Activated CD4-positive, CD25-positive, alpha-beta regulatory T cell treated with anti-CD3 and anti-CD28 coated beads, Interleukin-2, amount 50 U/mL, for 24 hours (primary cell): ENCODE data around the gene SERPINA6.
"Not testable (repeated sequence)": the region's sequence is repeated elsewhere in the genome, so short reads cannot be mapped to it uniquely, and the experiment has no call there.

Experiments
- ATAC-seq, 2 donors: fragments of 150-1000 bp; cut with Tn5 transposase; one replicate each; pipeline ENCODE4 v1.10.0; 2021; ENCODE audit warnings: mild to moderate bottlenecking in 1 of 2, moderate library complexity in 1 of 2

SERPINA6 gene

DNA sequence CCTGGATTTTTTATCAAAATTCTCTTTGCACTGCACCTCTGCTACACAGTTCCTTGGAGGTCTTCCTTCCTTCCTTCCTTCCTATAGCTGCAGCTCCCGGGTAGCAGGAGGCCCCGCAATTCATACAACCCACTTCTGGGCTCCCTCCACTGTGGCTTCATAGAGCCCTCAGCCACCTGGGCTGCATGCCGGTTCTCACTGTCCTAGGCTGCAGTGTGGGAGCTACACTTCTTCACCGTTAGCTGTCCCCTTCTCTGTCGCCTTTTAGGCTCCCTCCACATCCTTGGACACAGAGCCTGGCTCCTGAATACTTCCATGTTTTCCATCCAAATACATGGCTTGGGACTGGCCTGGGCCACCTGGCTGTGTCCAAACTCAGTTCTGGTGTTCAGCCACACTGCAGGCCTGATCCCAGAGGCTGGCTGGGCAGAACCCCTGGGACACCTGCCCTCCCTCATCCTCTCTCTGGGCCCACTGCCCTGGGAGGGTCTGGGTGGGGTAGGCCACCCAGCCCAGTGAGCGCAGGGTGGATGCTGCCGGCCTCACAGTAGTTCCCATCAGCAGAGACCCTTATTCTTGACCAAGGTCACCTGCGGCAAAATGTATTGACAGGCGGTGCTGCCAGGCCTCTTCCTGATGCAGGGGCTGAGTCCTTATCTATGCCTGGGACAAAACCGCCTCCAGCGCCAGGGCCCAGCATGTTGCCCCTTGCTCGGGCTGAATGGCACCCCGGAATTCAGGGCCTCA is 31.8 kb downstream of the SERPINA6 start:
- ATAC-seq, result no peak

DNA sequence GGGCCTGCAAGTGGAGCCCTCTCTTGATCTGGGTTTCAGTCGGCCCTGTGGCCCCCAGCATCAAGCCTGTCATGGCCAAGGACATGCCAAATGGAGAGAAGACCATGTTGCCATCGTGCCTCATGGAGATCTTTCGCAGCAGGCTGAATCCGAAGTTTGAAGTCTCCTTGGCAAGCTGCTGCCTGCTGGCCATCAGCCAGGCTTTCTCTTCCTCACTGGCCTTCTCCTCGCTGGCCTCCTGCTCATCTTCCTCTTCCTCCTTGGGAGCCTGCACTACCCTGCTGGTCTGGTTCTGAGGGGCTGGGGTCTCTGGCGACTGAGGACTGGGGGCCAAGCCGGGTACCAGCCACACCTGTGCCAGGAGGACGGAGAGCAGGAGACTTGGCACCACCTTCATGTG is 32.9 kb downstream of the SERPINA6 start:
- no peak for ATAC-seq

DNA sequence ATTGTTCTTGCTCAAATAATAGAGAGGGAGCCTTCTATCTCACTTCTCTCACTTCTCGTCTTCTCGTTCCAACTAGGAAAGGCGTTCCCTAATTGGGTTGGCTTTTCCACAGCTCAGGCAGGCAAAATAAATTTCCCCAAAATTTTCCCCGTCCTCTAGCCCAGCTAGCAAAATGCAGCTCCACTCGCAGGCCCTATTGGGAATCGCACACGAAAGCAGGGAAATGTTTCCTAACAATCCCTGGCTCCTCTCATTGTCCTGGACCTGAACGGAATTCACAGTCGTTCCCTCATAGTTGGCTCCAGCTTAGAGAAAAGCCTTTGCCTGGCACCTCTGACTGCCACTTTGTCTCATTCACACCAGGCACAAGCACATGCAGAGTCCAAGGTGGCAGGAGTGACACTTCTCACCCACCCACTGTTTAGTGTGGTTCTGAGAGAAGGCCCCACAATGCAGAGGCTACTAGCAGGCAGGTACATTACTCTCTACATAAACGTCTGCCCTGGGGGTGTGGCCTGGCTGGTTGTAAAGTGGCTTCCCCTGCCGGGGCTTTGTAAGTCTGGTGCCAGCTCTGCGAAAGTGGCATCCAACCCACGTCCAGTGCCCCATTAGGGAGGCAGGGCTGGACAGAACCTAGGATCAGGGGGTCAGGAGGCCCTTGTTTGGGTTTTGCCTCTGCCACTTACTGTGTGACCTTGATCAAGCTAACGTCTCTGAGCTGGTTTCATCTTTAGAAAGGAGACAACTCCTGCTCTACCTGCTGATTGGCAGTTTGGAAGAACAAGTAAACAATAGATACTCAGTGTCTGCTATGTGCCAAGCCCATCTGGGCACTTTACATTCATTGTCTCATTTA is 34.3 kb downstream of the SERPINA6 start:
- ATAC-seq, result no peak

DNA sequence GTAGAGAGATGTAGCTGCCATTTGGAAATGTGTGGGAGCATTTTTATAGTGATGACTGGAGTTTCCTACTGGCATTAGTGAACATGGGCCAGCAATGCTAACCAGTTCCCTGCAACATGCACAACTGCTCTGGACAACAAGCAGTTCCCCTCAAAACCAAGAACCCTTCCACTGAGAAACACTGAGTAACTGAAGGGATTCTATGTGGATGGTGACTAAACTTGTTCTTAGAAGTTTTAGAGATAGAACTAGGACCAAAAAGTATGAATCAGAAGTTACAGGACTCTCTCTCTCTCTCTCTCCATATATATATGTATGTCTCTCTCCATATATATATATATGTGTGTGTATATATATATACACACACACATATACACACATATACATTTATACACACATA is 38.0 kb downstream of the SERPINA6 start:
- no peak for ATAC-seq

DNA sequence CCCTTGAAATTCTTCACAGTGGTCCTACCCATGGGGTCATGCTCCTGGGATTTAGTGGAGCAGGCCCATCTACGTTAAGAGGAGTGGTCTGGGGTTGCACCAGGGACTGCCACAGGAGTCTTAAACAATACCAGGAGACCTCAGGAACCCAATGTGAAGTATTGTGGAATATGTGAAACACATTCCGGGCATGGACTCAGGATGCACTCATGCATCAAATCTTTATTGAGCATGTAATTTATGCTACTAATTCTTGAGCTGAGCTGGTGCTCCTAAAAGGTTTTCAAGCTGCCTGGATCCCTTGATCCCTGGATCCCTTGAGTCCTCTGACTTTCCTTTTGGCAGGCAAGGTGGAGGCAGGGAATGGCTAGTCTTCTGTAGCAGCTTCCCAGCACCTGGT is 38.9 kb downstream of the SERPINA6 start:
- ATAC-seq, result no peak

DNA sequence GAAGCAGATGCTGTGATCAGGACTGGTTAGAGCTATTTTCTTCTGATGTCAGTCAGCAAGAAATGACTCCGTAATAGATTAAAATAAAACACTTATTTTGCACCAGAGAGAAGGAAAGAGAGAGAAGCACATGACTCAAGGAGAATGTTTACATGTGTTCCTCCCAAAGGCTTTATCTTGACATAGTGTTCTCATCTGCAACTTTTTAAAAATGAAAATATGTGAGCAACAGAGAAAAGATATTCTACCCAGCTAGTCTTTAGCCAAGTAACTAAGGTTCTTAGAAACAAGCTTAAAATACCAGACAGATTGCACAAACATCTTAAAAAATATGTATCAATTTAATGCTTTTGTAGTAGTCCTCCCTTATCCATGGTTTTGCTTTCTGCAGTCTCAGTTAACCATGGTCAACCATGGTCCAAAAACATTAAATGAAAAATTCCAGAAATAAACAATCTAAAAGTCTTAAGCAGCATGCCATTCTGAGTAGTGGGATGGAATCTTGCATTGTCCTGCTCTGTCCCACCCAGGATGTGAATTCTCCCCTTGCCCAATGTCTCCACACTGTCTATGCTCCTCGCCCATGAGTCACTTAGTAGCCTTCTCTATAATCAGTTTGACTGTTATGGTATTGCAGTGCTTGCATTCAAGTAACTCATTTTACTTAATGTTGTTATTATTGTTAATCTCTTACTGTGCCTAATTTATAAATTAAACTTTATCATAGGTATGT is 40.0 kb downstream of the SERPINA6 start:
- ATAC-seq, result no peak

DNA sequence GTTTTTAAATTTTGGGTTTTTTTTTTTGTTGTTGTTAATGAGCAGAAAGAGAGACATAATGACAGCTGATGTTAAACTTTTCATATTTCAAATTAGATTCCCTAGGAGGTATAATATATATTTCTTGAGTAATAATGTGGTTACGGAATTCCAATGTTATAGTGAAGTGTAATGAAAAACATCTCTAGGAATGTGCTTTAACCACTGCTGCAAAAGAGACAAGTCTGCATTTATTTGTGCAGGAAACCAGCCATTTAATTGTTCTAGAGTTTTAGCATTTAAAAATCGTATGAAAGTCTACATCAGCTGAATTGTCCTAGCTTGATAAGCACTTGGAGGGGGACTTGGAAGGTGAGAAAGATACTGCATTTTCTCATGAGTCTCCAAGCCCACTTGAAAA is 44.4 kb downstream of the SERPINA6 start:
- ATAC-seq, result no peak

DNA sequence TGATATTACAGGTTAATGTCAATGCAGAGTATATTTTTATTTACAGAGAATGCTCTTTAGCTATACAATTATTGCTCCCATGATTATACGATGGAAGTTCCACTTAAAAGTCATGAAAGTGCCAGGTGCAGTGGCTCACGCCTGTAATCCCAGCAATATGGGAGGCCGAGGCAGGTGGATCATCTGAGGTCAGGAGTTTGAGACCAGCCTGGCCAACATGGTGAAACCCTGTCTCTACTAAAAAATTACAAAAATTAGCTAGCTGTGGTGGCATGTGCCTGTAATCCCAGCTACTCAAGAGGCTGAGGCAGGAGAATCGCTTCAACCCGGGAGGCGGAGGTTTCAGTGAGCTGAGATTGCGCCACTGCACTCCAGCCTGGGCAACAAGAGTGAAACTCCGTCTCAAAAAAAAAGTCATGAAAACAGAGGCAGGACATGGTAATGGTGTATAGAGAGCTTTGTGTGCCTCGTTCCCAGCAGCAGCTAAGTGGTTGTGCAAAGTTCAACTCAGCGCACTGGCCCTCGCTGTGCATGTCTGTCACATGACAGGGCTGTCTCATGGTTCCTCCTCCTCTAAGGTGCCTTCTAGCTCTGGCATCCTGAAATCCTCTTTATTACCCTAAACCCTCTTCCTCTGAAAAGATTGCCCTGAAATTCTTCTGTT is 46.1 kb downstream of the SERPINA6 start:
- ATAC-seq, result not testable (repeated sequence)

DNA sequence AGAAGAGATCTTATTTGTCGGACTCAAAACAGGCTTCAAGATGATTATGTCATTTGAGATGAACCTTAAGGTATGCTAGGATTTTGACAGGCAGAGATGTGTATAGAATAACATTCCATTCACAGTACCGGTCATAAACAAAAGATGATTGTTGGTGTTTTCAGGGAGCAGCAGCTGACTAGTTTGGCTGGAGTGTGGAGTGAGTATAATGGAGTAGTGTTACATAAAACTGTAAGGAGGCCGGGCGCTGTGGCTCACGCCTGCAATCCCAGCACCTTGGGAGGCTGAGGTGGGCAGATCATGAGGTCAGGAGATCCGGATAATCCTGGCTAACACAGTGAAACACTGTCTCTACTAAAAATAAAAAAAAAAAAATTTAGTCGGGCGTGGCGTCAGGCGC is 54.0 kb downstream of the SERPINA6 start:
- ATAC-seq, result no peak

DNA sequence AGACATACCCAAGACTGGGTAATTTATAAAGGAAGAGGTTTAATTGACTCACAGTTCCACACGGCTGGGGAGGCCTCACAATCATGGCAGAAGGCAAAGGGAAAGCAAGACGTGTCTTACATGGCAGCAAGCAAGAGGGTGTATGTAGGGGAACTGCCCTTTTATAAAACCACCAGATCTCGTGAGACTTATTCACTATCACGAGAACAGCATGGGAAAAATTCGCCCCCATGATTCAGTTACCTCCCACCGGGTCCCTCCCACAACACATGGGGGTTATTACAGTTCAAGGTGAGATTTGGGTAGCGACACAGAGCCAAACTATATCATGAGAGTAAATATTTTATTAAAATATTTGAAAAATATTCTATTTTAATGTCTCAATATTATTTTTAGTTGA is 54.6 kb downstream of the SERPINA6 start:
- ATAC-seq, result not testable (repeated sequence)

DNA sequence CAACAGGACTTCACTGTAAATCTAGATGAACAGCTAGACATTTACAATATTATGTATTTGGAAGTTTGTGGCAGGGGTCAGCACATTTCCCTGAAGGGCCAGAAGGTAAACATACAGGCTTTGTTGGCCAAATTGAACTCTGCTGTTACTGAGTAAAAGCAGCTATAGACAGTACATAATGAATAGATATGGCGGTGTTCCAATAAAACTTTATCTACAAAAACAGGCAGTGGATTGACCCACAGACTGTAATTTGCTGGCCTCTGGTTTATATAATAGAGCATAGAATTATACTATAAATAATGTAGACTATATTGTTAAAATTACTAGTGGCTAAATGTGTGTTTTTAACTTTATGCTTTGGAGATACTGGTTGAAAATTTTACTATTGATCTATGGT is 55.8 kb downstream of the SERPINA6 start:
- no peak for ATAC-seq

DNA sequence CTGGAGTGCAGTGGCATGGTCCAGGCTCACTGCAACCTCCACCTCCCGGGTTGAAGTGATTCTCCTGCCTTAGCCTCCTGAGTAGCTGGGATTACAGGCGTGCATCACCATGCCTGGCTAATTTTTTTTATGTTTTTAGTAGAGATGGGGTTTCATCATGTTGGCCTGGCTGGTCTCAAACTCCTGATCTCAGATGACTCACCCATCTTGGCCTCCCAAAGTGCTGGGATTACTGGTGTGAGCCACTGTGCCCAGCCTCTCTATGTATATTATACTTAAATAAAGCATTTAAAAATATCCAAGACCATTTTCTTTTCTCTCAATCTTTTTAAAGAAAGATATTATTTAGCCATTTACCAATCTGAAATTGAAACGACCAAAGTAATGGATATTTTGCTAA is 58.9 kb downstream of the SERPINA6 start:
- ATAC-seq, result not testable (repeated sequence)
